SK-N-SH treated with all-trans-retinoic acid at 6 μM for 48 hours (cell line): ENCODE measurements around the gene CPNE2.

Experiments used
- ATAC-seq: fragments of 200-7000 bp; cut with Tn5 transposase; 3 replicates; pipeline ENCODE4 v1.9.1; 2020; ENCODE audit warnings: mild to moderate bottlenecking, moderate library complexity
- ARNTL ChIP-seq: fragments of 450-650 bp; formaldehyde crosslinking; IDR thresholded peaks from 2 replicates; pipeline ENCODE4 v1.5.0; 2020; ENCODE audit warnings: low read depth, mild to moderate bottlenecking, moderate library complexity, borderline replicate concordance
- BACH2 ChIP-seq: fragments of 250-450 bp; sonication (Bioruptor Pico); IDR thresholded peaks from 2 replicates; pipeline ENCODE4 v1.9.0; 2021; ENCODE audit warnings: mild to moderate bottlenecking, borderline replicate concordance
- CSDC2 ChIP-seq: fragments of 250-450 bp; sonication (Bioruptor Pico); IDR thresholded peaks from 2 replicates; pipeline ENCODE4 v1.5.0; 2020; ENCODE audit warnings: mild to moderate bottlenecking, moderate library complexity
- GLIS3 ChIP-seq: fragments of 250-450 bp; sonication (Bioruptor Pico); IDR thresholded peaks from 2 replicates; pipeline ENCODE4 v1.5.0; 2020; ENCODE audit warnings: mild to moderate bottlenecking, moderate library complexity
- POU6F1 ChIP-seq: fragments of 250-450 bp; sonication (Bioruptor Pico); IDR thresholded peaks from 2 replicates; pipeline ENCODE4 v1.8.0; 2021; ENCODE audit warnings: low read depth, mild to moderate bottlenecking, moderate library complexity, borderline replicate concordance
- PPARA ChIP-seq: fragments of 250-450 bp; sonication (Bioruptor Pico); IDR thresholded peaks from 2 replicates; pipeline ENCODE4 v1.5.0; 2020; ENCODE audit warnings: mild to moderate bottlenecking, borderline replicate concordance
- RARB ChIP-seq: fragments of 250-450 bp; sonication (Bioruptor Pico); IDR thresholded peaks from 2 replicates; pipeline ENCODE4 v1.8.0; 2021; ENCODE audit warnings: mild to moderate bottlenecking, moderate library complexity
- SNAI2 ChIP-seq: fragments of 250-450 bp; sonication (Bioruptor Pico); IDR thresholded peaks from 2 replicates; pipeline ENCODE4 v1.5.0; 2020; ENCODE audit warnings: mild to moderate bottlenecking, moderate library complexity
- TCF4 ChIP-seq: fragments of 250-450 bp; sonication (Bioruptor Pico); IDR thresholded peaks from 2 replicates; pipeline ENCODE4 v1.8.0; 2021; ENCODE audit warnings: mild to moderate bottlenecking, moderate library complexity, borderline replicate concordance
- TOX ChIP-seq: fragments of 250-450 bp; sonication (Bioruptor Pico); IDR thresholded peaks from 2 replicates; pipeline ENCODE4 v1.8.0; 2021; ENCODE audit warnings: mild to moderate bottlenecking, moderate library complexity, borderline replicate concordance
- ZFP3 ChIP-seq: fragments of 250-450 bp; sonication (Bioruptor Pico); IDR thresholded peaks from 2 replicates; pipeline ENCODE4 v1.5.0; 2020; ENCODE audit warnings: mild to moderate bottlenecking, moderate library complexity
- ZFP30 ChIP-seq: fragments of 450-650 bp; formaldehyde crosslinking; IDR thresholded peaks from 2 replicates; pipeline ENCODE4 v1.5.0; 2022; ENCODE audit warnings: mild to moderate bottlenecking, moderate library complexity
- ZNF8 ChIP-seq: fragments of 450-650 bp; formaldehyde crosslinking; IDR thresholded peaks from 2 replicates; pipeline ENCODE4 v1.5.0; 2020; ENCODE audit warnings: mild to moderate bottlenecking, moderate library complexity
- TF ChIP-seq, protein P1 (sequence below): fragments of 250-450 bp; sonication (Bioruptor Pico); IDR thresholded peaks from 2 replicates; pipeline ENCODE4 v1.5.1; 2020; ENCODE audit warnings: low read depth, mild to moderate bottlenecking, moderate library complexity

Gene CPNE2

GRCh38 chr16:57049678-57050077 lies 42.7 kb upstream of the CPNE2 start (continued):
- TF ChIP-seq, protein P1, sequence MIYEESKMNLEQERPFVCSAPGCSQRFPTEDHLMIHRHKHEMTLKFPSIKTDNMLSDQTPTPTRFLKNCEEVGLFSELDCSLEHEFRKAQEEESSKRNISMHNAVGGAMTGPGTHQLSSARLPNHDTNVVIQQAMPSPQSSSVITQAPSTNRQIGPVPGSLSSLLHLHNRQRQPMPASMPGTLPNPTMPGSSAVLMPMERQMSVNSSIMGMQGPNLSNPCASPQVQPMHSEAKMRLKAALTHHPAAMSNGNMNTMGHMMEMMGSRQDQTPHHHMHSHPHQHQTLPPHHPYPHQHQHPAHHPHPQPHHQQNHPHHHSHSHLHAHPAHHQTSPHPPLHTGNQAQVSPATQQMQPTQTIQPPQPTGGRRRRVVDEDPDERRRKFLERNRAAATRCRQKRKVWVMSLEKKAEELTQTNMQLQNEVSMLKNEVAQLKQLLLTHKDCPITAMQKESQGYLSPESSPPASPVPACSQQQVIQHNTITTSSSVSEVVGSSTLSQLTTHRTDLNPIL (CRISPR knock-in tag), result no peak
- TF ChIP-seq PPARA (CRISPR knock-in tag) (no peak), ARNTL (CRISPR knock-in tag) (no peak), ZFP3 (CRISPR knock-in tag) (no peak), RARB (no peak), ZFP30 (CRISPR knock-in tag) (no peak)

- ATAC-seq, result no peak
- TF ChIP-seq ZFP30 (CRISPR knock-in tag), result no peak
- no peak for TF ChIP-seq BACH2 (CRISPR knock-in tag)
- TF ChIP-seq, protein P1 (CRISPR knock-in tag), result no peak
- TF ChIP-seq GLIS3, result no peak
- TF ChIP-seq CSDC2, result no peak
- no peak for TF ChIP-seq TCF4
- no peak for TF ChIP-seq PPARA (CRISPR knock-in tag)
- TF ChIP-seq POU6F1 (CRISPR knock-in tag), result no peak
Measured at GRCh38 chr16:57051696-57052228, 40.6 kb upstream of the CPNE2 start.

DNA sequence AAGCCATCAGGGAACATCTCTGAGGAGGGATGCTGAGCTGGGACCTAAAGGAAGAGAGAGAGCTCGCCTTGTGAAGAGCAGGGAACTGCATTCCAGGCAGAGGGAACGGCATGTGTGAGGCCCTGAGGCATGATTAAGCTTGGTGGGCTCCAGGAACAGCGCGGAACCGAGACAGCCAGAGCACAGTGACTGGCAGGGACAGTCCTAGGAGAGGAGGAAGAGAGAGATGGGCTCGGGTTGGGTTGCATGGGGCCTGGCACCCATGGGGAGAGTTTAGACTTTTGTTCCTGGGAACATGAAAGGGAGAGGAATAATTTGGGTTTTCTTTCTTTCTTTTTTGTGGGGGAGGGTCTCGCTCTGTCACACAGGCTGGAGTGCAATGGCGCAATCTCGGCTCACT lies 39.2 kb upstream of the CPNE2 start:
- no peak for ATAC-seq
- TF ChIP-seq PPARA (CRISPR knock-in tag) (no peak), RARB (no peak), ZFP30 (CRISPR knock-in tag) (no peak), BACH2 (CRISPR knock-in tag) (no peak), CSDC2 (no peak), POU6F1 (CRISPR knock-in tag) (no peak), TOX (CRISPR knock-in tag) (no peak), ARNTL (CRISPR knock-in tag) (no peak), ZNF8 (CRISPR knock-in tag) (no peak)
- TF ChIP-seq, protein P1 (CRISPR knock-in tag), result no peak
- TF ChIP-seq, all 23 proteins: peak for 0

DNA sequence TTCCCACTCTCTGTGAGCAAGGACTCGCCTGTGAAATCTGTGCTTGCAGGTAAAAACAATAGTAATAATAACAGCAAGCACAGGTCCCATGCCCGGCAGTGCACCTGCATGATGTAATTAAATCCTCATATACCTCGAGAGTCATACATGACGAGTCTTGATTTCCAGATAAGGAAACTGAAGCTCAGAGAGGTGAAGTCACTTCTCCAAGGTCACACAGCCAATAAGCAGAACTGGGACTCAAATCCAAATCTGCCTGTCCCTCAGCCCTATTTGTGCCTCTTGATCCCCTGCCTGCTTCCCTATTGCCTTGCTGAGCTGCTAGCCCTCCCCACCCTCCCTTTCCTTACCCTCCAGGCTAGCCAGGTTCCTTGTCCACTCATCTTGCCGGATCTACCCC lies 38.0 kb upstream of the CPNE2 start:
- ATAC-seq, result no peak

More for the DNA sequence above, 38.0 kb upstream of the CPNE2 start:
- TF ChIP-seq, protein P1 (CRISPR knock-in tag), result no peak
- TF ChIP-seq POU6F1 (CRISPR knock-in tag) (no peak), SNAI2 (CRISPR knock-in tag) (no peak), TCF4 (no peak)
- TF ChIP-seq, all 23 proteins: peak for 0
